Measurements from ENCODE around the gene DOK4. TPM values are rescaled to one million over a fixed set of nuclear protein-coding genes. Genes with fewer than 3 reads are reported as not detected.
A peak's percentile ranks its signal among the peaks of the same experiment; 100 is the strongest.

Gene DOK4
- total and polyA plus RNA-seq, 2 donors (not counting 3 experiments of a cell fraction or from before 2014, with no cell fraction given): 22.3 to 23.4 TPM

- Histone ChIP-seq H3K36me3 (ENCODE audit: control insufficient read depth in 2 of 2, extremely low read depth in 1 of 2, insufficient read depth in 2 of 2, low read length in 2 of 2) (no peaks in the 10 kb centered on the region), H3K27ac (ENCODE audit: insufficient read depth, low read depth, low read length) (peak overlapping the region; percentile 6), H3K9me3 (replicated peaks; ENCODE audit: control insufficient read depth, insufficient read depth, low read length) (no peaks in the 10 kb centered on the region), H3K27me3 (ENCODE audit: control insufficient read depth in 2 of 2, insufficient read depth in 2 of 2, low read length in 2 of 2) (no peaks in the 10 kb centered on the region), H3K9me1 (replicated peaks; ENCODE audit: control insufficient read depth, extremely low read depth, insufficient read depth, low read length) (no peaks in the 10 kb centered on the region), H3K4me3 (replicated peaks in 1 of 3; ENCODE audit: insufficient read depth in 1 of 3, low read depth in 1 of 3, low read length in 3 of 3) (no peak overlapping the region), H3K79me2 (ENCODE audit: control insufficient read depth, insufficient read depth, low read length) (no peaks in the 10 kb centered on the region), H3K4me1 (ENCODE audit: control insufficient read depth, extremely low read depth, insufficient read depth, low read length) (peaks cover 29% of the 10 kb centered on the region), H4K20me1 (replicated peaks; ENCODE audit: control insufficient read depth, extremely low read depth, insufficient read depth, low read length) (no peaks in the 10 kb centered on the region), H3K4me2 (ENCODE audit: insufficient read depth, low read length) (peak overlapping the region; percentile 5), H3K9ac (replicated peaks; ENCODE audit: extremely low read depth, insufficient read depth, low read length) (no peak overlapping the region), H2AFZ (ENCODE audit: low read depth, low read length) (peak overlapping the region; percentile 35)
- TF ChIP-seq POLR2AphosphoS5 (IDR thresholded peaks at IDR 0.05; ENCODE audit: insufficient read depth, low read depth, low read length) (no peak), CTCF (IDR thresholded peaks at IDR 0.05; ENCODE audit: extremely low read depth in 1 of 2, insufficient read depth in 1 of 2, low read depth in 1 of 2, low read length in 2 of 2) (no peak), FOS (IDR thresholded peaks at IDR 0.05; ENCODE audit: borderline replicate concordance, insufficient read depth, low read length) (no peak), POLR2A (IDR thresholded peaks at IDR 0.05; ENCODE audit: low read depth, low read length) (no peak), MYC (IDR thresholded peaks at IDR 0.05; ENCODE audit: low read depth, low read length) (no peak), JUN (IDR thresholded peaks at IDR 0.05; ENCODE audit: borderline replicate concordance, insufficient read depth, insufficient read length, low read depth) (no peak), EZH2 (IDR thresholded peaks at IDR 0.05; ENCODE audit: borderline replicate concordance, low read depth, low read length, severe bottlenecking) (no peak), MAX (IDR thresholded peaks at IDR 0.05; ENCODE audit: insufficient read depth, insufficient read length) (no peak), GATA2 (IDR thresholded peaks at IDR 0.05; ENCODE audit: insufficient read depth, insufficient read length, low read depth, low read length) (no peak)
- no peak for FAIRE-seq
- DNase-seq (ENCODE audit: low read depth, low spot score): no peak
- intact Hi-C loops (cut with micrococcal nuclease): loop anchor here (1.0 kb wide), 1 partner anchor 10 kb away; no protein-coding TSS in a partner anchor
- no TSS peak for BruUV-seq (replicated peaks)
- POLR2A ChIA-PET: no interaction called here
- dilution Hi-C loops (cut with MboI; ENCODE audit: extremely low pct_ligation_motif_present, low sequenced_read_pairs): no loop called here
- CTCF ChIA-PET: interaction anchor here (1.8 kb wide), 1 partner anchor 10 kb away, joined by 9 read pairs; no protein-coding TSS in a partner anchor
Measured at GRCh38 chr16:57529391-57530103, 43.3 kb upstream of the DOK4 start.

All from endothelial cell of umbilical vein (primary cell).